ENCODE measurements around the gene CDO1.

The CDO1 gene

GRCh38 chr5:115816226-115817081 lies at the start of gene CDO1:
TSS of gene CDO1 (minus strand) at chr5:115816659. CDS start at chr5:115816397, 262 bp downstream.
- no peaks in the 10 kb centered on the region for H3K9me3 ChIP-seq (ENCODE audit: low read length)
- TF ChIP-seq EZH2 (IDR thresholded peaks at IDR 0.05; ENCODE audit: borderline replicate concordance, low read length) (no peak), CTCF (IDR thresholded peaks at IDR 0.05; ENCODE audit: low read length) (no peak)
- no peak within 1 kb of the TSS for H3K27ac ChIP-seq (ENCODE audit: low read depth, low read length, poor library complexity, severe bottlenecking)
- no peak within 1 kb of the TSS for H3K9ac ChIP-seq (ENCODE audit: low read length)
- no peak within 1 kb of the TSS for H3K4me3 ChIP-seq (ENCODE audit: low read depth, low read length, poor library complexity, severe bottlenecking)
- H3K4me1 ChIP-seq (ENCODE audit: insufficient read depth, low read length, severe bottlenecking) = no peaks in the 10 kb centered on the region
- H3K36me3 ChIP-seq (ENCODE audit: insufficient read depth, low read length) = no peaks in the 10 kb centered on the region
- H3K4me2 ChIP-seq (ENCODE audit: low read length) = no peak within 1 kb of the TSS
- no peaks in the 10 kb centered on the region for H4K20me1 ChIP-seq (ENCODE audit: insufficient read depth, low read length)
- no peaks in the 10 kb centered on the region for H3K27me3 ChIP-seq (ENCODE audit: insufficient read depth, low read length)
- H2AFZ ChIP-seq (ENCODE audit: low read length) = no peak within 1 kb of the TSS
- no peaks in the 10 kb centered on the region for H3K79me2 ChIP-seq (ENCODE audit: insufficient read depth, low read length)
- H3K9me2 ChIP-seq (ENCODE audit: low read depth, low read length) = no peaks in the 10 kb centered on the region
- H3F3A ChIP-seq (ENCODE audit: insufficient read depth, low read length) = no peaks in the 10 kb centered on the region

- no peaks in the 10 kb centered on the region for H3F3A ChIP-seq (ENCODE audit: insufficient read depth, low read length)
- H2AFZ ChIP-seq (ENCODE audit: low read length) = no peak overlapping the region
- H3K27me3 ChIP-seq (ENCODE audit: insufficient read depth, low read length) = no peaks in the 10 kb centered on the region
- peaks cover 7% of the 10 kb centered on the region for H3K4me1 ChIP-seq (ENCODE audit: insufficient read depth, low read length, severe bottlenecking)
- 0 out of 2 replicates have a peak, but pooled peaks cover 4% of the 10 kb centered on the region for H3K9me3 ChIP-seq (ENCODE audit: low read length)
- TF ChIP-seq CTCF (IDR thresholded peaks at IDR 0.05; ENCODE audit: low read length) (no peak), EZH2 (IDR thresholded peaks at IDR 0.05; ENCODE audit: borderline replicate concordance, low read length) (no peak)
- H3K79me2 ChIP-seq (ENCODE audit: insufficient read depth, low read length) = no peaks in the 10 kb centered on the region
- no peak overlapping the region for H3K27ac ChIP-seq (ENCODE audit: low read depth, low read length, poor library complexity, severe bottlenecking)
- no peak overlapping the region for H3K9ac ChIP-seq (ENCODE audit: low read length)
- H4K20me1 ChIP-seq (ENCODE audit: insufficient read depth, low read length) = no peaks in the 10 kb centered on the region
- no peak overlapping the region for H3K4me2 ChIP-seq (ENCODE audit: low read length)
- H3K9me2 ChIP-seq (ENCODE audit: low read depth, low read length) = no peaks in the 10 kb centered on the region
- H3K36me3 ChIP-seq (ENCODE audit: insufficient read depth, low read length) = no peaks in the 10 kb centered on the region
- H3K4me3 ChIP-seq (ENCODE audit: low read depth, low read length, poor library complexity, severe bottlenecking) = no peak overlapping the region
Observed at GRCh38 chr5:115859378-115859777, 42.9 kb upstream of the CDO1 start.

- no peak overlapping the region for H3K4me3 ChIP-seq (ENCODE audit: low read depth, low read length, poor library complexity, severe bottlenecking)
- peaks cover under 1% of the 10 kb centered on the region; the same call in 1 of the 2 replicates for H3K9me3 ChIP-seq (ENCODE audit: low read length)
- H3K9me2 ChIP-seq (ENCODE audit: low read depth, low read length) = no peaks in the 10 kb centered on the region
- no peak overlapping the region; the same call in 1 of the 2 replicates for H3K4me2 ChIP-seq (ENCODE audit: low read length)
- no peaks in the 10 kb centered on the region for H3K27me3 ChIP-seq (ENCODE audit: insufficient read depth, low read length)
- H3K9ac ChIP-seq (ENCODE audit: low read length) = no peak overlapping the region
- no peaks in the 10 kb centered on the region for H3K36me3 ChIP-seq (ENCODE audit: insufficient read depth, low read length)
- peaks cover 7% of the 10 kb centered on the region for H3K4me1 ChIP-seq (ENCODE audit: insufficient read depth, low read length, severe bottlenecking)
- no peak overlapping the region for H3K27ac ChIP-seq (ENCODE audit: low read depth, low read length, poor library complexity, severe bottlenecking)
- H3F3A ChIP-seq (ENCODE audit: insufficient read depth, low read length) = no peaks in the 10 kb centered on the region
- H3K79me2 ChIP-seq (ENCODE audit: insufficient read depth, low read length) = no peaks in the 10 kb centered on the region
- no peak overlapping the region for H2AFZ ChIP-seq (ENCODE audit: low read length)
- no peaks in the 10 kb centered on the region for H4K20me1 ChIP-seq (ENCODE audit: insufficient read depth, low read length)
- TF ChIP-seq CTCF (IDR thresholded peaks at IDR 0.05; ENCODE audit: low read length) (no peak), EZH2 (IDR thresholded peaks at IDR 0.05; ENCODE audit: borderline replicate concordance, low read length) (no peak)
Observed at GRCh38 chr5:115858396-115858795, 41.9 kb upstream of the CDO1 start.
